Mesendoderm (in vitro differentiated cells): ENCODE data around the gene PRIMA1.

Source experiments
- DNase-seq: peaks from one replicate; pipeline ENCODE4 v3.0.0; 2013
- H2AK5ac ChIP-seq: 2 replicates; pipeline ENCODE4 v1.6.1; 2013; ENCODE audit warnings: low read length, inconsistent platforms
- H2BK120ac ChIP-seq: 2 replicates; pipeline ENCODE4 v1.6.1; 2013; ENCODE audit warnings: low read depth, mild to moderate bottlenecking, low read length, moderate library complexity, mixed read lengths
- H2BK15ac ChIP-seq: replicated peaks from 2 replicates; pipeline ENCODE4 v1.6.1; 2013; ENCODE audit warnings: low read depth, mild to moderate bottlenecking, moderate library complexity
- H2BK5ac ChIP-seq: 2 replicates; pipeline ENCODE4 v1.6.1; 2013; ENCODE audit warnings: low read length, inconsistent platforms
- H3K18ac ChIP-seq: 2 replicates; pipeline ENCODE4 v1.6.1; 2013; ENCODE audit warnings: mild to moderate bottlenecking, low read length, mixed read lengths
- H3K23ac ChIP-seq: one replicate; pipeline ENCODE4 v1.6.1; 2013; ENCODE audit warnings: low read length
- H3K27ac ChIP-seq: 2 replicates; pipeline ENCODE4 v1.5.1; 2013; ENCODE audit warnings: low read depth, mild to moderate bottlenecking, inconsistent platforms, low read length, moderate library complexity
- H3K27me3 ChIP-seq: 2 replicates; pipeline ENCODE4 v1.6.1; 2013; ENCODE audit warnings: low read length, control low read depth, mild to moderate bottlenecking, inconsistent platforms; ENCODE audit not compliant: insufficient read depth, poor library complexity
- H3K36me3 ChIP-seq: 2 replicates; pipeline ENCODE4 v1.6.1; 2013; ENCODE audit warnings: low read length, inconsistent platforms; ENCODE audit not compliant: control insufficient read depth, insufficient read depth
- H3K4ac ChIP-seq: one replicate; pipeline ENCODE4 v1.6.1; 2013; ENCODE audit warnings: low read depth, mild to moderate bottlenecking, low read length, moderate library complexity
- H3K4me1 ChIP-seq: 2 replicates; pipeline ENCODE4 v1.6.1; 2013; ENCODE audit warnings: low read depth, low read length, inconsistent platforms; ENCODE audit not compliant: control insufficient read depth
- H3K4me2 ChIP-seq: 2 replicates; pipeline ENCODE4 v1.6.1; 2013; ENCODE audit warnings: low read length
- H3K4me3 ChIP-seq: 2 replicates; pipeline ENCODE4 v1.5.1; 2013; ENCODE audit warnings: mild to moderate bottlenecking, low read length
- H3K56ac ChIP-seq: one replicate; pipeline ENCODE4 v1.6.1; 2013; ENCODE audit warnings: low read length
- H3K79me1 ChIP-seq: 2 replicates; pipeline ENCODE4 v1.6.1; 2013; ENCODE audit warnings: low read length, inconsistent platforms
- H3K79me2 ChIP-seq: 2 replicates; pipeline ENCODE4 v1.6.1; 2013; ENCODE audit warnings: mild to moderate bottlenecking, low read length; ENCODE audit not compliant: control insufficient read depth, insufficient read depth
- H3K9ac ChIP-seq: 2 replicates; pipeline ENCODE4 v1.6.1; 2013; ENCODE audit warnings: low read length, inconsistent platforms
- H4K5ac ChIP-seq: one replicate; pipeline ENCODE4 v1.6.1; 2013; ENCODE audit warnings: low read length
- H4K8ac ChIP-seq: one replicate; pipeline ENCODE4 v1.6.1; 2013; ENCODE audit warnings: low read depth, mild to moderate bottlenecking, control low read depth, low read length, moderate library complexity
- WGBS: extraction: QIAGEN DNeasy Blood & Tissue Kit; methylation state at CpG from one replicate; pipeline ENCODE4 v1.1.7; 2013; ENCODE audit warnings: low lambda C conversion rate, missing lambda C conversion rate; ENCODE audit not compliant: insufficient coverage; ENCODE audit errors: extremely low coverage; 5-methylcytosine and 5-hydroxymethylcytosine counted together

Gene PRIMA1

GRCh38 chr14:93829839-93830481, 41.7 kb upstream of the PRIMA1 start:
- WGBS = 100% methylated on average over 1 of the region's 4 CpGs
- H3K79me1 ChIP-seq = no peaks in the 10 kb centered on the region
- no peak overlapping the region for H4K5ac ChIP-seq
- H3K4ac ChIP-seq = no peak overlapping the region
- no peaks in the 10 kb centered on the region for H3K36me3 ChIP-seq
- no peak overlapping the region for H3K4me3 ChIP-seq
- no peaks in the 10 kb centered on the region for H3K79me2 ChIP-seq
- no peak overlapping the region for H3K4me2 ChIP-seq
- H3K4me1 ChIP-seq = no peaks in the 10 kb centered on the region
- no peak overlapping the region for H2BK15ac ChIP-seq
- H3K56ac ChIP-seq = no peak overlapping the region
- H4K8ac ChIP-seq = no peak overlapping the region
- no peak overlapping the region for H2BK120ac ChIP-seq
- no peak overlapping the region for H3K27ac ChIP-seq
- H3K23ac ChIP-seq = no peak overlapping the region
- DNase-seq = no peak
- no peak overlapping the region for H2AK5ac ChIP-seq
- H3K18ac ChIP-seq = no peak overlapping the region
- no peaks in the 10 kb centered on the region for H3K27me3 ChIP-seq
- H3K9ac ChIP-seq = no peak overlapping the region
- H2BK5ac ChIP-seq = no peak overlapping the region

- Histone ChIP-seq H3K4me1 (no peaks in the 10 kb centered on the region), H3K56ac (no peak overlapping the region), H3K9ac (no peak overlapping the region), H3K79me1 (no peaks in the 10 kb centered on the region), H2BK15ac (no peak overlapping the region), H3K27me3 (no peaks in the 10 kb centered on the region), H2BK120ac (no peak overlapping the region), H3K18ac (no peak overlapping the region), H2BK5ac (no peak overlapping the region), H3K4me2 (no peak overlapping the region), H3K36me3 (no peaks in the 10 kb centered on the region), H3K4me3 (no peak overlapping the region), H2AK5ac (no peak overlapping the region), H4K5ac (no peak overlapping the region), H3K79me2 (no peaks in the 10 kb centered on the region), H3K23ac (no peak overlapping the region), H4K8ac (no peak overlapping the region), H3K27ac (no peak overlapping the region), H3K4ac (no peak overlapping the region)
- no CpG with 5 or more reads among the region's 14 CpGs for WGBS
- no peak for DNase-seq
Observed at GRCh38 chr14:93825235-93825553, 36.9 kb upstream of the PRIMA1 start.

- Histone ChIP-seq H4K5ac (no peak overlapping the region), H3K4ac (no peak overlapping the region), H3K79me1 (no peaks in the 10 kb centered on the region), H3K18ac (no peak overlapping the region), H3K36me3 (no peaks in the 10 kb centered on the region), H3K4me2 (no peak overlapping the region), H3K4me1 (no peaks in the 10 kb centered on the region), H3K56ac (no peak overlapping the region), H4K8ac (no peak overlapping the region), H3K23ac (no peak overlapping the region), H3K27me3 (no peaks in the 10 kb centered on the region), H2BK15ac (no peak overlapping the region), H2BK5ac (no peak overlapping the region), H2BK120ac (no peak overlapping the region), H3K27ac (no peak overlapping the region), H3K79me2 (no peaks in the 10 kb centered on the region), H3K9ac (no peak overlapping the region), H2AK5ac (no peak overlapping the region), H3K4me3 (no peak overlapping the region)
- no CpG with 5 or more reads among the region's 33 CpGs for WGBS
- no peak for DNase-seq
Observed at GRCh38 chr14:93824518-93825234, 36.4 kb upstream of the PRIMA1 start.

GRCh38 chr14:93824076-93824475, 35.8 kb upstream of the PRIMA1 start:
- Histone ChIP-seq H2BK5ac (no peak overlapping the region), H3K36me3 (no peaks in the 10 kb centered on the region), H3K4me1 (no peaks in the 10 kb centered on the region), H3K27me3 (no peaks in the 10 kb centered on the region), H3K18ac (no peak overlapping the region), H3K27ac (no peak overlapping the region), H3K4me3 (no peak overlapping the region), H3K4me2 (no peak overlapping the region), H3K23ac (no peak overlapping the region), H3K9ac (no peak overlapping the region), H2AK5ac (no peak overlapping the region), H3K4ac (no peak overlapping the region), H4K8ac (no peak overlapping the region), H4K5ac (no peak overlapping the region), H2BK15ac (no peak overlapping the region), H3K79me1 (no peaks in the 10 kb centered on the region), H2BK120ac (no peak overlapping the region), H3K79me2 (no peaks in the 10 kb centered on the region), H3K56ac (no peak overlapping the region)
- DNase-seq = no peak
- no CpG with 5 or more reads among the region's 9 CpGs for WGBS

- no peak overlapping the region for H3K27ac ChIP-seq
- no peaks in the 10 kb centered on the region for H3K4me1 ChIP-seq
- H3K27me3 ChIP-seq = no peaks in the 10 kb centered on the region
- no peaks in the 10 kb centered on the region for H3K79me2 ChIP-seq
- H2BK120ac ChIP-seq = no peak overlapping the region
- H3K56ac ChIP-seq = no peak overlapping the region
- no peak overlapping the region for H3K4me2 ChIP-seq
- no peaks in the 10 kb centered on the region for H3K36me3 ChIP-seq
- H4K5ac ChIP-seq = no peak overlapping the region
- H4K8ac ChIP-seq = no peak overlapping the region
- H2AK5ac ChIP-seq = no peak overlapping the region
- no peak overlapping the region for H2BK5ac ChIP-seq
- no peak overlapping the region for H3K4me3 ChIP-seq
- DNase-seq = no peak
- H3K9ac ChIP-seq = no peak overlapping the region
- H3K23ac ChIP-seq = no peak overlapping the region
- H3K79me1 ChIP-seq = no peaks in the 10 kb centered on the region
- WGBS = no CpG with 5 or more reads among the region's 6 CpGs
- no peak overlapping the region for H3K4ac ChIP-seq
- H3K18ac ChIP-seq = no peak overlapping the region
- H2BK15ac ChIP-seq = no peak overlapping the region
Observed at GRCh38 chr14:93821051-93821450, 32.8 kb upstream of the PRIMA1 start.

GRCh38 chr14:93818857-93819256, 30.6 kb upstream of the PRIMA1 start:
- Histone ChIP-seq H3K4me3 (no peak overlapping the region), H2BK5ac (no peak overlapping the region), H2AK5ac (no peak overlapping the region), H4K5ac (no peak overlapping the region), H3K18ac (no peak overlapping the region), H3K79me1 (no peaks in the 10 kb centered on the region), H3K4ac (no peak overlapping the region), H2BK15ac (no peak overlapping the region), H3K79me2 (no peaks in the 10 kb centered on the region), H2BK120ac (no peak overlapping the region), H3K9ac (no peak overlapping the region), H3K4me1 (no peaks in the 10 kb centered on the region), H3K27ac (no peak overlapping the region), H3K36me3 (no peaks in the 10 kb centered on the region), H3K4me2 (no peak overlapping the region), H4K8ac (no peak overlapping the region), H3K27me3 (no peaks in the 10 kb centered on the region), H3K23ac (no peak overlapping the region), H3K56ac (no peak overlapping the region)
- WGBS = no CpG with 5 or more reads among the region's 10 CpGs
- DNase-seq = no peak
